Measurements from ENCODE around the gene SH3RF2.

- TF ChIP-seq EZH2 (IDR thresholded peaks at IDR 0.05; ENCODE audit: low read length, missing control alignments) (no peak), CTCF (conservative IDR thresholded peaks at IDR 0.05 in 1 of 2, IDR thresholded peaks at IDR 0.05 in 1 of 2; ENCODE audit: low read depth in 1 of 2, low read length in 2 of 2) (no peak)
Observed at GRCh38 chr5:145960848-145961600, 24.6 kb downstream of the SH3RF2 start.
